ENCODE measurements around the gene FERMT2.

- no peak for TF ChIP-seq CTCF (IDR thresholded peaks at IDR 0.05; ENCODE audit: insufficient read depth, low read depth, low read length)
- TF ChIP-seq EZH2 (IDR thresholded peaks at IDR 0.05; ENCODE audit: insufficient read depth, low read length), result no peak
Measured at GRCh38 chr14:52846591-52846990, 104.3 kb downstream of the FERMT2 start.
